Parathyroid adenoma (tissue), 2 donors: ENCODE results near the gene NMNAT2.

Experiments
- H2AFZ ChIP-seq: fragments of 300-600 bp; sonication (generic); one replicate; pipeline ENCODE4 v1.7.0; 2017; ENCODE audit warnings: antibody characterized with exemption, mild to moderate bottlenecking
- H3K27ac ChIP-seq: fragments of 300-600 bp; sonication (generic); one replicate; pipeline ENCODE4 v1.7.0; 2017
- H3K27me3 ChIP-seq: fragments of 300-600 bp; sonication (generic); one replicate; pipeline ENCODE4 v1.7.0; 2017; ENCODE audit warnings: low read length; ENCODE audit not compliant: control insufficient read depth, insufficient read depth
- H3K36me3 ChIP-seq: fragments of 300-600 bp; sonication (generic); one replicate; pipeline ENCODE4 v1.7.0; 2017; ENCODE audit warnings: low read length; ENCODE audit not compliant: control insufficient read depth, insufficient read depth
- H3K4me1 ChIP-seq: fragments of 300-600 bp; sonication (generic); one replicate; pipeline ENCODE4 v1.7.0; 2017; ENCODE audit warnings: control low read depth
- H3K4me2 ChIP-seq: fragments of 300-600 bp; sonication (generic); one replicate; pipeline ENCODE4 v1.7.0; 2017; ENCODE audit warnings: low read length
- H3K4me3 ChIP-seq: fragments of 300-600 bp; sonication (generic); one replicate; pipeline ENCODE4 v1.7.0; 2017; ENCODE audit warnings: low read depth, low read length
- H3K79me2 ChIP-seq: fragments of 300-600 bp; sonication (generic); one replicate; pipeline ENCODE4 v1.7.0; 2017; ENCODE audit warnings: control low read depth
- H3K9ac ChIP-seq: fragments of 300-600 bp; sonication (generic); one replicate; pipeline ENCODE4 v1.7.0; 2017; ENCODE audit warnings: mild to moderate bottlenecking
- H3K9me3 ChIP-seq: fragments of 300-600 bp; sonication (generic); one replicate; pipeline ENCODE4 v1.7.0; 2017; ENCODE audit warnings: low read length; ENCODE audit not compliant: control insufficient read depth
- CTCF ChIP-seq: fragments of 300-600 bp; sonication (generic); IDR thresholded peaks from one replicate; pipeline ENCODE4 v1.7.0; 2017; ENCODE audit warnings: antibody characterized with exemption, mild to moderate bottlenecking
- donor health status: primary hyperparathyroidism.

Gene NMNAT2

GRCh38 chr1:183218971-183219615, 199.1 kb downstream of the NMNAT2 start:
- Histone ChIP-seq H3K4me3 (no peak overlapping the region), H3K4me1 (no peaks in the 10 kb centered on the region), H3K79me2 (no peaks in the 10 kb centered on the region), H3K27me3 (no peaks in the 10 kb centered on the region), H3K27ac (no peak overlapping the region), H2AFZ (no peak overlapping the region), H3K9ac (no peak overlapping the region), H3K9me3 (no peaks in the 10 kb centered on the region), H3K36me3 (no peaks in the 10 kb centered on the region), H3K4me2 (no peak overlapping the region)
- TF ChIP-seq CTCF, result no peak

GRCh38 chr1:183218027-183218618, 200.1 kb downstream of the NMNAT2 start:
- H3K4me2 ChIP-seq, result no peak overlapping the region
- H3K36me3 ChIP-seq, result no peaks in the 10 kb centered on the region
- no peaks in the 10 kb centered on the region for H3K4me1 ChIP-seq
- H3K9me3 ChIP-seq, result no peaks in the 10 kb centered on the region
- H3K79me2 ChIP-seq, result no peaks in the 10 kb centered on the region
- H3K27me3 ChIP-seq, result no peaks in the 10 kb centered on the region
- no peak overlapping the region for H3K4me3 ChIP-seq
- H3K9ac ChIP-seq, result no peak overlapping the region
- no peak overlapping the region for H3K27ac ChIP-seq
- no peak for TF ChIP-seq CTCF
- no peak overlapping the region for H2AFZ ChIP-seq

GRCh38 chr1:183215936-183216335, 202.2 kb downstream of the NMNAT2 start:
- Histone ChIP-seq H3K27me3 (no peaks in the 10 kb centered on the region), H3K9ac (no peak overlapping the region), H3K4me2 (no peak overlapping the region), H3K4me1 (no peaks in the 10 kb centered on the region), H3K27ac (no peak overlapping the region), H3K79me2 (no peaks in the 10 kb centered on the region), H2AFZ (no peak overlapping the region), H3K4me3 (no peak overlapping the region), H3K36me3 (no peaks in the 10 kb centered on the region), H3K9me3 (no peaks in the 10 kb centered on the region)
- TF ChIP-seq CTCF, result no peak

GRCh38 chr1:183215076-183215720, 203.0 kb downstream of the NMNAT2 start:
- H3K4me3 ChIP-seq, result no peak overlapping the region
- H3K79me2 ChIP-seq, result no peaks in the 10 kb centered on the region
- H3K4me1 ChIP-seq, result no peaks in the 10 kb centered on the region
- H3K4me2 ChIP-seq, result no peak overlapping the region
- no peak overlapping the region for H3K27ac ChIP-seq
- TF ChIP-seq CTCF, result no peak
- no peak overlapping the region for H2AFZ ChIP-seq
- H3K27me3 ChIP-seq, result no peaks in the 10 kb centered on the region
- no peaks in the 10 kb centered on the region for H3K36me3 ChIP-seq
- no peaks in the 10 kb centered on the region for H3K9me3 ChIP-seq
- H3K9ac ChIP-seq, result no peak overlapping the region
